ENCODE results near the gene ZFHX3.

GRCh38 chr16:72760581-72760980 is 287.3 kb downstream of the ZFHX3 start:
- no peak for TF ChIP-seq POLR2A (IDR thresholded peaks at IDR 0.05)
- TF ChIP-seq, protein P1, sequence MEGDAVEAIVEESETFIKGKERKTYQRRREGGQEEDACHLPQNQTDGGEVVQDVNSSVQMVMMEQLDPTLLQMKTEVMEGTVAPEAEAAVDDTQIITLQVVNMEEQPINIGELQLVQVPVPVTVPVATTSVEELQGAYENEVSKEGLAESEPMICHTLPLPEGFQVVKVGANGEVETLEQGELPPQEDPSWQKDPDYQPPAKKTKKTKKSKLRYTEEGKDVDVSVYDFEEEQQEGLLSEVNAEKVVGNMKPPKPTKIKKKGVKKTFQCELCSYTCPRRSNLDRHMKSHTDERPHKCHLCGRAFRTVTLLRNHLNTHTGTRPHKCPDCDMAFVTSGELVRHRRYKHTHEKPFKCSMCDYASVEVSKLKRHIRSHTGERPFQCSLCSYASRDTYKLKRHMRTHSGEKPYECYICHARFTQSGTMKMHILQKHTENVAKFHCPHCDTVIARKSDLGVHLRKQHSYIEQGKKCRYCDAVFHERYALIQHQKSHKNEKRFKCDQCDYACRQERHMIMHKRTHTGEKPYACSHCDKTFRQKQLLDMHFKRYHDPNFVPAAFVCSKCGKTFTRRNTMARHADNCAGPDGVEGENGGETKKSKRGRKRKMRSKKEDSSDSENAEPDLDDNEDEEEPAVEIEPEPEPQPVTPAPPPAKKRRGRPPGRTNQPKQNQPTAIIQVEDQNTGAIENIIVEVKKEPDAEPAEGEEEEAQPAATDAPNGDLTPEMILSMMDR (IDR thresholded peaks at IDR 0.05 in 8 of 11, conservative IDR thresholded peaks at IDR 0.05 in 3 of 11) = no peak
